Measurements from ENCODE around the gene GGT6. TPM values are rescaled to one million over a fixed set of nuclear protein-coding genes. Genes with fewer than 3 reads are reported as not detected.

The GGT6 gene
- total RNA-seq, 4 donors from 2014 or later, result not detected

GRCh38 chr17:4588898-4589625 is 28.7 kb upstream of the GGT6 start:
- Histone ChIP-seq H3K27me3 (peaks cover 0 to 17% of the 10 kb centered on the region in 2 donors), H3K4me1 (peaks cover 0 to 10% (median 4%) of the 10 kb centered on the region in 4 donors), H3K36me3 (no peaks in the 10 kb centered on the region), H3K4me3 (no peak overlapping the region), H3K27ac (peak overlapping the region in 1 of 4 donors; percentile 31), H3K9me3 (no peaks in the 10 kb centered on the region)
- no peak for TF ChIP-seq POLR2A (IDR thresholded peaks at IDR 0.05)
- DNase-seq (ENCODE audit: low spot score in 2 of 2), result no peak
- WGBS, 2 donors, result 63 to 75% methylated on average over 14 to 22 of the region's 22 CpGs

GRCh38 chr17:4588391-4588790 is 28.0 kb upstream of the GGT6 start:
- no peak overlapping the region for H3K4me3 ChIP-seq
- DNase-seq (ENCODE audit: low spot score in 2 of 2), result no peak
- peaks cover 0 to 15% (median 6%) of the 10 kb centered on the region in 4 donors for H3K4me1 ChIP-seq
- H3K9me3 ChIP-seq, result no peaks in the 10 kb centered on the region
- peak overlapping the region in 1 of 4 donors; percentile 66 for H3K27ac ChIP-seq
- TF ChIP-seq, protein P1, sequence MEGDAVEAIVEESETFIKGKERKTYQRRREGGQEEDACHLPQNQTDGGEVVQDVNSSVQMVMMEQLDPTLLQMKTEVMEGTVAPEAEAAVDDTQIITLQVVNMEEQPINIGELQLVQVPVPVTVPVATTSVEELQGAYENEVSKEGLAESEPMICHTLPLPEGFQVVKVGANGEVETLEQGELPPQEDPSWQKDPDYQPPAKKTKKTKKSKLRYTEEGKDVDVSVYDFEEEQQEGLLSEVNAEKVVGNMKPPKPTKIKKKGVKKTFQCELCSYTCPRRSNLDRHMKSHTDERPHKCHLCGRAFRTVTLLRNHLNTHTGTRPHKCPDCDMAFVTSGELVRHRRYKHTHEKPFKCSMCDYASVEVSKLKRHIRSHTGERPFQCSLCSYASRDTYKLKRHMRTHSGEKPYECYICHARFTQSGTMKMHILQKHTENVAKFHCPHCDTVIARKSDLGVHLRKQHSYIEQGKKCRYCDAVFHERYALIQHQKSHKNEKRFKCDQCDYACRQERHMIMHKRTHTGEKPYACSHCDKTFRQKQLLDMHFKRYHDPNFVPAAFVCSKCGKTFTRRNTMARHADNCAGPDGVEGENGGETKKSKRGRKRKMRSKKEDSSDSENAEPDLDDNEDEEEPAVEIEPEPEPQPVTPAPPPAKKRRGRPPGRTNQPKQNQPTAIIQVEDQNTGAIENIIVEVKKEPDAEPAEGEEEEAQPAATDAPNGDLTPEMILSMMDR (IDR thresholded peaks at IDR 0.05), result no peak
- TF ChIP-seq EP300 (IDR thresholded peaks at IDR 0.05) (no peak), POLR2A (IDR thresholded peaks at IDR 0.05) (no peak)
- peaks cover 0 to 24% of the 10 kb centered on the region in 2 donors for H3K27me3 ChIP-seq
- WGBS, 2 donors, result 62 to 78% methylated on average over 4 to 11 of the region's 11 CpGs
- H3K36me3 ChIP-seq, result no peaks in the 10 kb centered on the region

- WGBS, 2 donors, result 65 to 70% methylated on average over 9 of the region's 9 CpGs
- no peak for DNase-seq (ENCODE audit: low spot score in 2 of 2)
- peaks cover 0 to 15% (median 6%) of the 10 kb centered on the region in 4 donors for H3K4me1 ChIP-seq
- no peak overlapping the region for H3K4me3 ChIP-seq
- no peaks in the 10 kb centered on the region for H3K36me3 ChIP-seq
- TF ChIP-seq EP300 (IDR thresholded peaks at IDR 0.05) (no peak), POLR2A (IDR thresholded peaks at IDR 0.05) (no peak)
- TF ChIP-seq, protein P1 (IDR thresholded peaks at IDR 0.05), result no peak
- no peaks in the 10 kb centered on the region for H3K9me3 ChIP-seq
- H3K27ac ChIP-seq, result peak overlapping the region in 2 of 4 donors; percentile 3 to 66
- peaks cover 0 to 30% of the 10 kb centered on the region in 2 donors for H3K27me3 ChIP-seq
Measured at GRCh38 chr17:4587803-4588202, 27.4 kb upstream of the GGT6 start.

DNA sequence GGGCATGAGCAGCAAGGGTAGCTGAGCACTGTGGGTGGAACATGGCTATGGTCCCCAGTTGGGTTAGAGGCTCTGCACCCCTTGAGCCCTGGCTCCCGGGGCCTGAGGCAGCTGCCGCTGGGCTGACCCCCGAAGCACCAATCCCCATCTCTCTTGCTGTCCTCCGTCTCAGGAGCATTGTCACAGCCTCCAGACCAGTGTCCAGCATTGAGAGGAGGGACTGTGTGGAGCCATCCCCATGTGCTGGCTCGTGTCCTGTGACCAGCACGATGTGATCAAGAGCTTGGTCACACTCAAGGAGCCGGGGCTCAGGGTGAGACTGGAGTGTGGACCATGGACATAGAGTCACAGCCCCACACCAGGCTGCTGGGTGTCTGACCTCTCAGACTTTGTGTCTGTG is 26.8 kb upstream of the GGT6 start:
- Histone ChIP-seq H3K4me3 (no peak overlapping the region), H3K9me3 (no peaks in the 10 kb centered on the region), H3K27ac (peak overlapping the region in 1 of 4 donors; percentile 66), H3K4me1 (peaks cover 0 to 15% (median 6%) of the 10 kb centered on the region in 4 donors), H3K36me3 (no peaks in the 10 kb centered on the region), H3K27me3 (peaks cover 0 to 36% of the 10 kb centered on the region in 2 donors)
- 80 to 93% methylated on average over 7 of the region's 7 CpGs for WGBS, 2 donors
- TF ChIP-seq, protein P1 (IDR thresholded peaks at IDR 0.05), result no peak
- TF ChIP-seq POLR2A (IDR thresholded peaks at IDR 0.05) (no peak), EP300 (IDR thresholded peaks at IDR 0.05) (no peak)
- DNase-seq (ENCODE audit: low spot score in 2 of 2), result no peak

GRCh38 chr17:4586043-4586442 is 25.7 kb upstream of the GGT6 start:
- no peak for TF ChIP-seq EP300 (IDR thresholded peaks at IDR 0.05)
- TF ChIP-seq POLR2A (IDR thresholded peaks at IDR 0.05), result no peak
- TF ChIP-seq, protein P1 (IDR thresholded peaks at IDR 0.05), result no peak
- Histone ChIP-seq H3K36me3 (no peaks in the 10 kb centered on the region), H3K4me3 (peak overlapping the region in 1 of 4 donors; percentile 51), H3K27me3 (peaks cover 0 to 47% of the 10 kb centered on the region in 2 donors), H3K9me3 (no peaks in the 10 kb centered on the region), H3K4me1 (peaks cover 0 to 15% (median 6%) of the 10 kb centered on the region in 4 donors), H3K27ac (no peak overlapping the region)
- WGBS, 2 donors, result 81 to 85% methylated on average over 9 of the region's 9 CpGs
- DNase-seq (ENCODE audit: low spot score in 2 of 2), result no peak

Data from tibial nerve (tissue), 4 donors.